ENCODE results near the gene URAD.

URAD gene

DNA sequence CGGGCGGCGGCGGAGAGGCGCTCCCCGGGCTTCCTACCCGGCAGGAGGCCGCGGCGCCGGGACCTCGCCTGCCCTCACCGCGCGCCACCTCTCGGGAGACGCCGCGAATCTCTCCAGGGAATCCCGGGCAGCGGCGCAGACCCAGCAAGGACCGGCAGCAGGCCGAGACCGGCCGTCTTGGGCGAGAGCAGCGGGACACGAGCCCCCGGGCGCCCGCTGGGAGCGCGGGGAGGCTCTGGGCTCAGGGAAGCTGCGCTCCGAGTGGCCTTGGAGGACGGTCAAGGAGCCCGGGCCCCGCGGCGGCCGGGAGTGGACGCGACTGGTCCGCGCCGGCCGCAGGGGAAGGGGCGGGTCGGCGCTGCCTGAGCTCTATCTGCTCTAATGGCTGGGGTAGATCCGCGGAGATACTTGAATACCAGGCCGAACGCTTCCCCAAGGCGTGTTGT, 34.1 kb downstream of the URAD start:
- peak; percentile 51 for DNase-seq

DNA sequence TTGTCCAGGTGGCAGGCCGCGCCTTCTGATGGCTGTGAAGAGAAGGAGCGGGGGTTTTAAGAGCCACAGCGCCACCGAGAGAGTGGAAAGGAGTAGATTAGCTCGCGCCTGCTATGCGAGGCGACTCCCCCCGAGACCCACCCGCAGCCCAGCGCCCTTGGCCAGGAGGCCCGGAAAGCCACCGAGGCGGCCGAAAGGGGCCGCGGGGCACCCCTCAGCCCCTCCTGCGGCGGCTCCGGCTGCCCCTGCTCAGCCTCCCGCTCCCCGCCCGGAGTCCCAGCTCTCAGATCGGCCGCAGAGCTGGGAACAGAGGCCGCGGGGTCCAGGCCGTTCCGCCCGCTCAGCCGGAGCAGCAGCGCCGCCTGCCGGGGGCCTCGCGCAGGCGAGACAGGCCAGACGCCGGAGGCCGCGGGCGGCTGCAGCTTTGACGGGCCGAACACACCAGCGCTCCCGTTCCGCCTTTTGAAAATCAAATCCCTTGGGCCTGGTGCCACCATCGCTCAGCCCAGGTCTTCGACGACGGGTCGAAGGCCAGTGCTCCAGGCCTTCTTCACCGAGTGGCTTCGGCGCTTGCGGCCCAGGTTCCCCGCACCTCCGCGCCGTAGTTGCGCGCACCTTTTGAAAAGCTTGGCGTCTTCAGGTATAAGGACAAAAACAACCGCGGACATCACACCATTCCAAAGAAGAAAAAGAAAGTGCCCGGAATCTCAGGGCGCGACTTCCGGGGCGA, 34.7 kb downstream of the URAD start:
- peak; percentile 93 for DNase-seq

DNA sequence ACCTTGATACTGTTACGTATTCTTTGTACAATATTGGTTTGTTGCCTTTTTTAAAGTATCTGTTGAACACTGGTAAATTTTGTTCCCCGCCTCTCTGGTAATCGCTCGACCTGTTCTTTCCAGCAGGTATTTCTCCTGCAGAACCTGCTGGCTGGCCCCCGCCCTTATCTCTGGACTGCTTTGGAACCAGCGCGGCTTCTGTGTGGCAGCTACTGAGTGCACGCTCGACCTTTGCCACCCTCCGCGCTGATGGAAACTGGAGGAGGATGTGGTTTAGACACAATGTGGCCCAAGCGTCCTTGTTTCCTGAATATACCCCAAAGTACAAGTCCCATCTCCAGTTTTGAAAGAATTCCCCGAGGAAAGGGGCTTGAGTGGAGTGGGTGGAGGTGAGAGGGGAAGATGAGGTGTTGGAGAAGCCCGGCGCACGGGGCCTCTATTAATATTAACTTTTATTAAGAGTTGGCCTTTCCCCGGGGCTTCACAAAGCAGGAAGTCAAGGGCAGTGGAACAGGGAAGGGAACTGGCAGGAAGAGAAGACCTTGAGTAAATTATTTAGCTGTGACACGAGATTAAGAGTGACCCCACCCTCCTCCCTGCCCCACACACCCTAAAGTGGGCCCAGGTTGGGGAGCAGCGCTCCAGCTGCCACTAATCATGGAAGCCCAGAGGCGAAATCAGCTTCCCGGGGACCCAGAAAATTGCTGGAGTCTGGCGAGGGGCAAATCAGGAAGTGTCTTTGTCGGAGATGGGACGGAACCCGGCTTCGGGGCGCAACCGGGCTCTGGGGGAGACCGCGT, 35.4 kb downstream of the URAD start:
- peak; percentile 23 for DNase-seq

DNA sequence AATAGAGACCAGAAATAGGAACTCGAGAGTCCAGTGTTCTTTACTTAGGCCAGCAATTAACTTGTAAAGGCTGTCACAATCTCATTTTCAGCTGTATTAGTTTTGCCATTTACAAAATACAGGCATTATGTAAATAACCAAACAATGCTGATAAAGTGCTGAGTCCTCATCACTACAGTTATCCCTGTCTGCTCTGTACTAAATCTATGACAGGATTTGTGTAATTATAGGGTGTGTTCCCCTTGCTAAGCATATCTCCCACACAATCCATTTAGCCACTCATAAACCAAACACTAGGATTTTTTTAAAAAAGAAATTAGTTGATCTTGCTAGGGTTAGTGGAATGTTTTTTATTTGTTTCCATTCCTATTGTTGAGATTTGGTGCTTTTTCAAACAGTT, 45.5 kb downstream of the URAD start:
- no peak for DNase-seq

DNA sequence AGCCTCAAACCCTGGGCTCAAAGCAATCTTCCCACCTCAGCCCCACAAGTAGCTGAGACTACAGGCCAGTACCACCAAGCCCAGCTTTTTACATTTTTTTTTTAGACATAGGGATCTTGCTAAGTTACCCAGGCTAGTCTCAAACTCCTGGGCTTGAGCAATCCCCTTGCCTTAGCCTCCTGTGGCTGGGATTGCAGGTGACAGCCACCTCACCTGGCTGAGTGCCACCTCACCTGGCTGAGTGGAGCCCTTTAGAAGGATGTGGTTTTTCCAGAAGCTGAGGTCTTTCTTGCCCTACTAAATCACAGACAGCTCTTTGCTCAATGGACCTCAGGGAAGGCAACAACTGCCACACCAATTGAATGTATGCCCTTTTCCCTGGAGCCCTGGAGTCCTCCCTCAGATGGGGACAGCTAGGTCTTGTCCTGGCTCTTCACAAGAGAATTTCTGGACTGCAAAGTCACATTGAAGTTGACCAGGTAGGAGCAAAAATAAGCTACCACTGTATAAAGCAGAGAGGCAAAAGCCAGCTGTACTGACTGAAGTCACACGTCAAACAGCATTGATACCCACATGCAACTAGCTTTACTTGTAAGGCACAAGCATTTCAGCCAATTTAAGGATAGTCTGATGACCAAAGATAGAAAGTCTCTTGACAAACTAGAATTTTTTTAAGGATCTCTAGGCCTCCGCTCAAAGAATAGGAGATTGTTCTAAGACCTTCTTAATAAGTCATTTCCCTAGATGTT, 54.7 kb downstream of the URAD start:
- peak; percentile 8 for DNase-seq

DNA sequence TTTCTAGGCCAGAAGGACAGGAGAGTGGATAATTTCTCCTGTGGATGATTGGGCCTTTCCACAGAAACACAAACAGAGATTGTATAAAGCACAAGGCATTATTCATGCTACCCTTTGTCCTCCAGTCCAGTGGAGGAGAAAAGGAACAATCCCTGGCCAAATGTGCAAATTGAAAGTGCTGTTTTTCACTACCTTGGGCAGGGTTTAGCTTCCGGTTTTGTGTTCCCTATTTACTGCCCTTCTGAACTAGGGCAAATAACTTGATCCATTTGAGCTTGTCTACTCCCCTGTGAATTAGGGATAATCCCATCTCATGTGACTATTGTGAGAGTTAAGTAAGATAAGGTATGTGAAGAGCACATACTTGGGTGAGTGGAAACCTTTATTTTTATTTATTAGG, 55.4 kb downstream of the URAD start:
- no peak for DNase-seq

DNA sequence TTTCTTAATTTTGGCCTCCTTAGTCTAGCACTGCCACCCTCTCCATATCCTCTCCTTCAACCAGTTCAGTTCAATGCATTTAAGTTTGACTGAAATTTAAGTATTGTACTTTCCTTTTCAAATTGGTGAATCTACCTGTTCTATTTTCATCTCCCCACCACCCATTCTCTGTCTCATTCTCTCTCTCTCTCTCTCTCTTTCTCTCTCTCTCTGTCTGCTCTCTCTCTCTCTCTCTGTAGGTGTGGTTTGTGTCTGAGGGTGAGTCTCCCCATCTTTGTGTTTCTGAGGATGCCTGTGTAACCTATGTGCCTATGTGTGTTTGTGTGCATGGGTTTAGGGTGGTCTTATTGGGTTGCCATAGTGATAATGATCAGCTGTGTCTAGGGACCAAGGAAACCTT, 58.6 kb downstream of the URAD start:
- DNase-seq, result peak; percentile 6

DNA sequence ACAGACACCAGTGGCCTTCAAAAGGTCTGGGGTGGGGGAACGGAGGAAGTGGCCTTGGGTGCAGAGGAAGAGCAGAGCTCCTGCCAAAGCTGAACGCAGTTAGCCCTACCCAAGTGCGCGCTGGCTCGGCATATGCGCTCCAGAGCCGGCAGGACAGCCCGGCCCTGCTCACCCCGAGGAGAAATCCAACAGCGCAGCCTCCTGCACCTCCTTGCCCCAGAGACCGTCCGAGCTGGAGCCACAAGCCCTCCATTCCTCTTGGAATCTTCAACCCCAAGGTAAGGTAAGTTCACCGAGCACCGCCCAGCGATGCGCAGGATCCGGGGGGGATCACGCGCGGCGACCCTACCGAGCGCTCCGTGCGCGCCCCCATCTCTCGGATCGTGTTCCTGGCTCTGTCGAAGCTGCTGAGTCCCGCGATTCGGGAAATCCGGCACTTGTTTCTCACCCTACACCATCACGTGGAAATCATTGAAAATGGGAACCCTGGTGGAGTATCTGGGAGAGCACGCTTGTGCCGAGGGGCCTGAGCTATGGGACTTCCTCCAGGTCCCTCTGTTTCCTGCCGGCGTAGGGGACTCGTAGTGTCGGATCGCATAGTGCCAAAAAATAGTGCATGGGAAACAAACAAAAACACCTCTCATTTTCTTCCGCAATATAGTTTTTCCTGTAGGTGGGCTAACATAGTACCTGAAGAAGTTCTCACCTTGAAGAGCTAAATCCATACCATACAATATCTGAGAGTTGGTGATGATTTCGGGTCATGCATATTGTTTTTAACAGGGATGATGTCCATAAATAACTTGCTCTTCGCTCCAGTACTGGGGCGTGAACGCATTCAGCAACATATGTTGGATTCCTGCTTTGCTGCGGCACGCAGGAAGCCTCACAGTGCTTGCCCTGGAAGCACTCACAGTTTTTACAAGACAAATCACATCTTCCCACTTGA, 59.4 kb downstream of the URAD start:
- peak; percentile 12 for DNase-seq

DNA sequence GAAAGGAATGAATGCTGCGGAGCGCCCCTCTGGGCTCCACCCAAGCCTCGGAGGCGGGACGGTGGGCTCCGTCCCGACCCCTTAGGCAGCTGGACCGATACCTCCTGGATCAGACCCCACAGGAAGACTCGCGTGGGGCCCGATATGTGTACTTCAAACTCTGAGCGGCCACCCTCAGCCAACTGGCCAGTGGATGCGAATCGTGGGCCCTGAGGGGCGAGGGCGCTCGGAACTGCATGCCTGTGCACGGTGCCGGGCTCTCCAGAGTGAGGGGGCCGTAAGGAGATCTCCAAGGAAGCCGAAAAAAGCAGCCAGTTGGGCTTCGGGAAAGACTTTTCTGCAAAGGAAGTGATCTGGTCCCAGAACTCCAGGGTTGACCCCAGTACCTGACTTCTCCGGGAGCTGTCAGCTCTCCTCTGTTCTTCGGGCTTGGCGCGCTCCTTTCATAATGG, 60.1 kb downstream of the URAD start:
- DNase-seq, result no peak
